H9 (cell line): ENCODE data around the gene ATG14. TPM values are rescaled to one million over a fixed set of nuclear protein-coding genes. Genes with fewer than 3 reads are reported as not detected.

Source experiments
- DNase-seq: peaks from one replicate; pipeline ENCODE4 v3.0.0-alpha.2; 2017
- H2AFZ ChIP-seq: one replicate; pipeline ENCODE4 v1.6.1; 2013; ENCODE audit warnings: mild to moderate bottlenecking, low read length, control low read depth, moderate library complexity
- H2AK5ac ChIP-seq: 2 replicates; pipeline ENCODE4 v1.6.1; 2013; ENCODE audit warnings: low read length, control low read depth, mixed read lengths; ENCODE audit not compliant: insufficient read length
- H2BK120ac ChIP-seq: one replicate; pipeline ENCODE4 v1.6.1; 2013; ENCODE audit warnings: low read depth, mild to moderate bottlenecking, low read length, control low read depth, inconsistent platforms; ENCODE audit not compliant: poor library complexity, severe bottlenecking
- H2BK12ac ChIP-seq: 2 replicates; pipeline ENCODE4 v1.6.1; 2013; ENCODE audit warnings: low read length, control low read depth, mixed read lengths, low read depth; ENCODE audit not compliant: insufficient read length
- H2BK15ac ChIP-seq: 2 replicates; pipeline ENCODE4 v1.6.1; 2013; ENCODE audit warnings: low read depth, low read length, control low read depth
- H2BK20ac ChIP-seq: one replicate; pipeline ENCODE4 v1.6.1; 2013; ENCODE audit warnings: low read depth, mild to moderate bottlenecking, low read length, control low read depth, inconsistent platforms; ENCODE audit not compliant: poor library complexity, severe bottlenecking
- H2BK5ac ChIP-seq: 2 replicates; pipeline ENCODE4 v1.6.1; 2013; ENCODE audit warnings: low read length, control low read depth, mixed read lengths; ENCODE audit not compliant: insufficient read length
- H3K14ac ChIP-seq: 2 replicates; pipeline ENCODE4 v1.6.1; 2013; ENCODE audit warnings: low read length, control low read depth; ENCODE audit not compliant: insufficient read depth
- H3K18ac ChIP-seq: 2 replicates; pipeline ENCODE4 v1.6.1; 2013; ENCODE audit warnings: low read depth, mild to moderate bottlenecking, mixed read lengths, low read length, control low read depth; ENCODE audit not compliant: insufficient read length
- H3K23ac ChIP-seq: 2 replicates; pipeline ENCODE4 v1.6.1; 2013; ENCODE audit warnings: low read length, control low read depth, mixed read lengths, low read depth; ENCODE audit not compliant: insufficient read length
- H3K23me2 ChIP-seq: 2 replicates; pipeline ENCODE4 v1.6.1; 2013; ENCODE audit warnings: low read depth, mild to moderate bottlenecking, mixed read lengths, low read length, control low read depth; ENCODE audit not compliant: insufficient read length, poor library complexity, severe bottlenecking
- H3K27ac ChIP-seq: 2 replicates; pipeline ENCODE4 v1.5.1; 2013; ENCODE audit warnings: low read length, control low read depth, mixed read lengths, low read depth; ENCODE audit not compliant: insufficient read length
- H3K27me3 ChIP-seq: 2 replicates; pipeline ENCODE4 v1.6.1; 2013; ENCODE audit warnings: low read length, control low read depth, inconsistent platforms; ENCODE audit not compliant: insufficient read depth
- H3K4ac ChIP-seq: 2 replicates; pipeline ENCODE4 v1.6.1; 2013; ENCODE audit warnings: low read depth, mild to moderate bottlenecking, control low read depth, inconsistent platforms, low read length, moderate library complexity
- H3K4me1 ChIP-seq: 2 replicates; pipeline ENCODE4 v1.6.1; 2013; ENCODE audit warnings: low read length, control low read depth, inconsistent platforms; ENCODE audit not compliant: insufficient read depth
- H3K4me2 ChIP-seq: 2 replicates; pipeline ENCODE4 v1.6.1; 2013; ENCODE audit warnings: low read length, control low read depth, mixed read lengths; ENCODE audit not compliant: insufficient read length, insufficient read depth
- H3K56ac ChIP-seq: 2 replicates; pipeline ENCODE4 v1.6.1; 2013; ENCODE audit warnings: low read depth, mild to moderate bottlenecking, mixed read lengths, low read length, control low read depth; ENCODE audit not compliant: insufficient read length
- H3K79me1 ChIP-seq: 2 replicates; pipeline ENCODE4 v1.6.1; 2013; ENCODE audit warnings: low read depth, mild to moderate bottlenecking, moderate library complexity, low read length, control low read depth, inconsistent platforms; ENCODE audit not compliant: insufficient read depth, poor library complexity, severe bottlenecking
- H3K79me2 ChIP-seq: 2 replicates; pipeline ENCODE4 v1.6.1; 2013; ENCODE audit warnings: low read length, control low read depth, inconsistent platforms; ENCODE audit not compliant: insufficient read depth
- H3K9ac ChIP-seq: 2 replicates; pipeline ENCODE4 v1.6.1; 2013; ENCODE audit warnings: low read length, control low read depth, mixed read lengths; ENCODE audit not compliant: insufficient read length; ENCODE audit errors: extremely low read depth
- H3K9me3 ChIP-seq: one replicate; pipeline ENCODE4 v1.6.1; 2013; ENCODE audit warnings: low read depth, low read length, inconsistent platforms; ENCODE audit not compliant: control insufficient read depth
- H3T11ph ChIP-seq: one replicate; pipeline ENCODE4 v1.6.1; 2013; ENCODE audit warnings: mild to moderate bottlenecking, low read length, control low read depth, inconsistent platforms
- H4K20me1 ChIP-seq: one replicate; pipeline ENCODE4 v1.6.1; 2013; ENCODE audit not compliant: control insufficient read depth, insufficient read length, insufficient read depth
- H4K5ac ChIP-seq: 2 replicates; pipeline ENCODE4 v1.6.1; 2013; ENCODE audit warnings: low read depth, mild to moderate bottlenecking, mixed read lengths, low read length, control low read depth; ENCODE audit not compliant: insufficient read length
- H4K8ac ChIP-seq: replicated peaks from 2 replicates; pipeline ENCODE4 v1.6.1; 2013; ENCODE audit warnings: low read length, control low read depth, mixed read lengths, low read depth; ENCODE audit not compliant: insufficient read length
- H4K91ac ChIP-seq: 2 replicates; pipeline ENCODE4 v1.6.1; 2013; ENCODE audit warnings: low read depth, mild to moderate bottlenecking, moderate library complexity, mixed read lengths, low read length, control low read depth; ENCODE audit not compliant: insufficient read length
- H3K27ac Mint-ChIP-seq, 3 experiments: 2 replicates in 2 of 3; 3 replicates in 1 of 3; pipeline ENCODE4 v1.8.0; 2020 to 2021; ENCODE audit warnings: mixed read lengths in 3 of 3, mild to moderate bottlenecking in 1 of 3, moderate library complexity in 1 of 3
- H3K27me3 Mint-ChIP-seq: 2 replicates; pipeline ENCODE4 v1.8.0; 2021; ENCODE audit warnings: low read depth, mild to moderate bottlenecking, moderate library complexity, mixed read lengths
- H3K36me3 Mint-ChIP-seq, 3 experiments: 2 replicates in 2 of 3; 3 replicates in 1 of 3; pipeline ENCODE4 v1.8.0; 2020 to 2021; ENCODE audit warnings: low read depth in 3 of 3, mixed read lengths in 3 of 3; ENCODE audit not compliant: insufficient read depth in 1 of 3
- H3K4me1 Mint-ChIP-seq, 2 experiments: 2 replicates each; pipeline ENCODE4 v1.8.0; 2020; ENCODE audit warnings: mixed read lengths in 2 of 2
- H3K4me3 Mint-ChIP-seq, 2 experiments: 2 replicates in 1 of 2; 3 replicates in 1 of 2; pipeline ENCODE4 v1.8.0; 2020 to 2021; ENCODE audit warnings: mild to moderate bottlenecking in 2 of 2, mixed read lengths in 2 of 2, moderate library complexity in 1 of 2
- H3K9me3 Mint-ChIP-seq, 2 experiments: 2 replicates in 1 of 2; 3 replicates in 1 of 2; pipeline ENCODE4 v1.8.0; 2020; ENCODE audit warnings: mild to moderate bottlenecking in 2 of 2, mixed read lengths in 2 of 2, moderate library complexity in 1 of 2
- WGBS: extraction: QIAGEN DNeasy Blood & Tissue Kit; methylation state at CpG from one replicate; pipeline ENCODE4 v1.1.7; 2013; ENCODE audit warnings: missing lambda C conversion rate, low lambda C conversion rate, mixed read lengths; ENCODE audit not compliant: insufficient read length; ENCODE audit errors: extremely low coverage; 5-methylcytosine and 5-hydroxymethylcytosine counted together
- total RNA-seq: library from RNA; stranded (reverse); gene quantifications from 2 replicates; pipeline ENCODE4 v1.2.1, GENCODE V29; 2021
- TF ChIP-seq, protein P1 (sequence below): fragments of 200-600 bp; sonication (generic); conservative IDR thresholded peaks from 3 replicates; pipeline ENCODE4 v1.8.0; 2021; ENCODE audit warnings: antibody characterized with exemption, mild to moderate bottlenecking

The ATG14 gene
- total RNA-seq, 1 experiment from 2014 or later, result 13.6 TPM

DNA sequence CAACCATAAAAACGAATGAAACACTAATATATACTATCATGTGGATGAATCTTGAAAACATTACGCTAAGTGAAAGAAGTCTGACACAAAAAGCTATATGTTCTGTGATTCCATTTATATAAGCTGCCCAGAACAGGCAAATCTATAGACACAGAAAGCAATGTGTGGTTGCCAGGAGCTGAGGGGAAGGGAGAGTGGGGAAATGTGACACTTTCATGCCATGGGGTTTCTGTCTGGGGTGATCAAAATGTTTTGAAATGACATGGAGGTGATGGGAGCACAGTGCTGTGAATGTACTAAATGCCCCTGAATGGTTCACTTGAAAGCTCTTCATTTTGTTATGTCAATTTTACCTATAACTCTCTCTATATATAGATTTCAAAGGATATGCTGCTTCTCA, 30.1 kb downstream of the ATG14 start:
- no peak overlapping the region for H2AK5ac ChIP-seq
- Mint-ChIP-seq H3K27ac (no peak overlapping the region; a peak in 1 of 7 replicates), H3K27me3 (no peaks in the 10 kb centered on the region), H3K4me3 (no peak overlapping the region), H3K36me3 (peaks cover 4 to 33% (median 28%) of the 10 kb centered on the region in 3 experiments; a peak in 6 of 7 replicates), H3K9me3 (no peaks in the 10 kb centered on the region), H3K4me1 (peaks cover 7 to 9% of the 10 kb centered on the region in 2 experiments)
- H2BK120ac ChIP-seq, result no peak overlapping the region
- no peak overlapping the region for H2AFZ ChIP-seq
- no peak overlapping the region for H2BK12ac ChIP-seq
- TF ChIP-seq, protein P1, sequence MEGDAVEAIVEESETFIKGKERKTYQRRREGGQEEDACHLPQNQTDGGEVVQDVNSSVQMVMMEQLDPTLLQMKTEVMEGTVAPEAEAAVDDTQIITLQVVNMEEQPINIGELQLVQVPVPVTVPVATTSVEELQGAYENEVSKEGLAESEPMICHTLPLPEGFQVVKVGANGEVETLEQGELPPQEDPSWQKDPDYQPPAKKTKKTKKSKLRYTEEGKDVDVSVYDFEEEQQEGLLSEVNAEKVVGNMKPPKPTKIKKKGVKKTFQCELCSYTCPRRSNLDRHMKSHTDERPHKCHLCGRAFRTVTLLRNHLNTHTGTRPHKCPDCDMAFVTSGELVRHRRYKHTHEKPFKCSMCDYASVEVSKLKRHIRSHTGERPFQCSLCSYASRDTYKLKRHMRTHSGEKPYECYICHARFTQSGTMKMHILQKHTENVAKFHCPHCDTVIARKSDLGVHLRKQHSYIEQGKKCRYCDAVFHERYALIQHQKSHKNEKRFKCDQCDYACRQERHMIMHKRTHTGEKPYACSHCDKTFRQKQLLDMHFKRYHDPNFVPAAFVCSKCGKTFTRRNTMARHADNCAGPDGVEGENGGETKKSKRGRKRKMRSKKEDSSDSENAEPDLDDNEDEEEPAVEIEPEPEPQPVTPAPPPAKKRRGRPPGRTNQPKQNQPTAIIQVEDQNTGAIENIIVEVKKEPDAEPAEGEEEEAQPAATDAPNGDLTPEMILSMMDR, result no peak
- H3K18ac ChIP-seq, result no peak overlapping the region
- no peak overlapping the region for H3K9ac ChIP-seq
- H3K4me1 ChIP-seq, result no peaks in the 10 kb centered on the region
- H3K23ac ChIP-seq, result no peak overlapping the region
- H3K4ac ChIP-seq, result no peak overlapping the region
- H4K5ac ChIP-seq, result no peak overlapping the region
- WGBS, result no CpG with 5 or more reads among the region's 2 CpGs
- H4K91ac ChIP-seq, result no peak overlapping the region
- no peaks in the 10 kb centered on the region for H3K23me2 ChIP-seq
- no peak overlapping the region for H3K4me2 ChIP-seq
- no peak overlapping the region for H2BK20ac ChIP-seq
- H4K8ac ChIP-seq, result no peak overlapping the region
- no peaks in the 10 kb centered on the region for H3K79me1 ChIP-seq
- H3K27ac ChIP-seq, result no peak overlapping the region
- H2BK5ac ChIP-seq, result no peak overlapping the region
- no peak overlapping the region for H3K56ac ChIP-seq
- no peaks in the 10 kb centered on the region for H4K20me1 ChIP-seq
- H3K79me2 ChIP-seq, result no peaks in the 10 kb centered on the region
- H3K27me3 ChIP-seq, result no peaks in the 10 kb centered on the region
- H3K9me3 ChIP-seq, result no peaks in the 10 kb centered on the region
- H2BK15ac ChIP-seq, result no peak overlapping the region
- no peak overlapping the region for H3K14ac ChIP-seq
- H3T11ph ChIP-seq, result no peak overlapping the region
- no peak for DNase-seq
